Stomach (tissue), 4 donors: Measurements from ENCODE around the gene NUMB.

Experiments
- CTCF ChIP-seq, 7 experiments: fragments of 450-650 bp in 4 of 7; fragments of 200-600 bp in 3 of 7; sonication (generic) in 3 of 7; IDR thresholded peaks; one replicate each; pipeline ENCODE4 v1.5.1; 2016 to 2019; ENCODE audit warnings: antibody characterized with exemption in 7 of 7, control low read depth in 2 of 7, mild to moderate bottlenecking in 1 of 7
- EP300 ChIP-seq: sonication (generic); formaldehyde crosslinking; IDR thresholded peaks from one replicate; pipeline ENCODE4 v1.6.1; 2017; ENCODE audit warnings: antibody characterized with exemption
- POLR2A ChIP-seq, 4 donors: fragments of 450-650 bp; IDR thresholded peaks; one replicate each; pipeline ENCODE4 v1.6.1; 2016; ENCODE audit warnings: antibody characterized with exemption in 4 of 4, control low read depth in 2 of 4, mild to moderate bottlenecking in 1 of 4, moderate library complexity in 1 of 4
- POLR2AphosphoS5 ChIP-seq, 3 donors: sonication (generic); formaldehyde crosslinking; IDR thresholded peaks; one replicate each; pipeline ENCODE4 v1.6.1; 2016; ENCODE audit warnings: antibody characterized with exemption in 3 of 3

- TF ChIP-seq POLR2A (IDR thresholded peaks at IDR 0.05) (no peak), CTCF (IDR thresholded peaks at IDR 0.05) (no peak), POLR2AphosphoS5 (IDR thresholded peaks at IDR 0.05) (no peak), EP300 (no peak)
These were observed 196.6 kb downstream of the NUMB start for GRCh38 chr14:73261520-73262426.
